Heart left ventricle (tissue), 13 donors: ENCODE results near the gene ABCA7.

Experiments used
- CTCF ChIP-seq, 12 donors: fragments of 200-600 bp; sonication (generic) in 4 of 12; IDR thresholded peaks; one replicate each; pipeline versions ENCODE4 v1.5.0 to v1.8.0; 2018 to 2022; ENCODE audit warnings: antibody characterized with exemption in 12 of 12, mild to moderate bottlenecking in 5 of 12
- POLR2A ChIP-seq, 2 donors: fragments of 450-650 bp; IDR thresholded peaks; one replicate each; pipeline ENCODE4 v1.6.1; 2017; ENCODE audit warnings: antibody characterized with exemption in 2 of 2, mild to moderate bottlenecking in 2 of 2, moderate library complexity in 2 of 2
- donor health status: ischemic (EF 13 %, LVEDD 7.1; RV severe dilation, severe dysfunction).
- donor health status: DM: no; HTN: yes; CAD: no.
- donor health status: DM: no; HTN: no; CAD: no.
- donor health status: ischemic (EF 25% LVEDD 6.9; RV normal size, moderate dysfunction).
- donor health status: ischemic (EF 25% LVEDD 5.7; RV mildly dilated, moderate dysfunction).
- donor health status: ischemic (EF 35%, LVEDD 5.7; RV mildly dilated, moderate dysfunction).
- donor health status: nonischemic (EF 11% LVEDD 7.7; RV severe dilation, severe dysfunction).
- donor health status: DM: yes; HTN: yes; CAD: no.
- donor health status: PGD.
- donor health status: ischemic (EF 29% LVEDD 5.4; RV normal size, mild dysfunction).
- donor health status: nonischemic (EF 23%, LVEDD 6.1; RV moderate dilation, normal function).

GRCh38 chr19:1004803-1005664 lies 34.9 kb upstream of the ABCA7 start:
- no peak for TF ChIP-seq CTCF (IDR thresholded peaks at IDR 0.05)
- TF ChIP-seq POLR2A (IDR thresholded peaks at IDR 0.05) = no peak
